ENCODE measurements around the gene PTPRN2.

The PTPRN2 gene

GRCh38 chr7:157871681-157872080, 715.9 kb downstream of the PTPRN2 start:
- DNase-seq (ENCODE audit: low read depth): no peak
- no peak overlapping the region for H3K4me3 ChIP-seq (ENCODE audit: low read depth, low read length)

GRCh38 chr7:157870644-157871290, 716.9 kb downstream of the PTPRN2 start:
- H3K4me3 ChIP-seq (ENCODE audit: low read depth, low read length): no peak overlapping the region
- no peak for DNase-seq (ENCODE audit: low read depth)
- TF ChIP-seq, protein P1, sequence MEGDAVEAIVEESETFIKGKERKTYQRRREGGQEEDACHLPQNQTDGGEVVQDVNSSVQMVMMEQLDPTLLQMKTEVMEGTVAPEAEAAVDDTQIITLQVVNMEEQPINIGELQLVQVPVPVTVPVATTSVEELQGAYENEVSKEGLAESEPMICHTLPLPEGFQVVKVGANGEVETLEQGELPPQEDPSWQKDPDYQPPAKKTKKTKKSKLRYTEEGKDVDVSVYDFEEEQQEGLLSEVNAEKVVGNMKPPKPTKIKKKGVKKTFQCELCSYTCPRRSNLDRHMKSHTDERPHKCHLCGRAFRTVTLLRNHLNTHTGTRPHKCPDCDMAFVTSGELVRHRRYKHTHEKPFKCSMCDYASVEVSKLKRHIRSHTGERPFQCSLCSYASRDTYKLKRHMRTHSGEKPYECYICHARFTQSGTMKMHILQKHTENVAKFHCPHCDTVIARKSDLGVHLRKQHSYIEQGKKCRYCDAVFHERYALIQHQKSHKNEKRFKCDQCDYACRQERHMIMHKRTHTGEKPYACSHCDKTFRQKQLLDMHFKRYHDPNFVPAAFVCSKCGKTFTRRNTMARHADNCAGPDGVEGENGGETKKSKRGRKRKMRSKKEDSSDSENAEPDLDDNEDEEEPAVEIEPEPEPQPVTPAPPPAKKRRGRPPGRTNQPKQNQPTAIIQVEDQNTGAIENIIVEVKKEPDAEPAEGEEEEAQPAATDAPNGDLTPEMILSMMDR (IDR thresholded peaks at IDR 0.05; ENCODE audit: low read depth, low read length, missing control alignments): no peak

More at GRCh38 chr7:157871681-157872080, 715.9 kb downstream of the PTPRN2 start:
- TF ChIP-seq, protein P1 (IDR thresholded peaks at IDR 0.05; ENCODE audit: low read depth, low read length, missing control alignments): no peak

DNA sequence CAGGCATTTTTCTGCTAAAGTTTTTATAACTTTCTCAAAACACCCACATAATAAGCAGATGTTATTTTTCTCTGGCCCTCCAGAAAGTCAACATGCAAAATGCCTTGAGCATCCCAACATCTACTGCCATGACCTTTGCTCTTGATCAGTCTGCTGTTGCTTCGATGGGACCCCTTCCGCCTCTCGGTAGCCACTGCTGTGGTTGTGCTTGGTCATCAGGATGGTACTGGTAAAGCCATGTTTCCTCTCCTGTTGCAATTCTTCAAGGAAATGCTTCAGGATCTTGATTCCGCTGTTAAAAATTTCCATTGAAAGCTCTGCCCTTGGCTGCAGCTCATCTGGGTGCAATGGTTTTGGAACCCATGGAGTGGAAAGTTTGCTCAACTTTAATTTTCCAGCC, 717.8 kb downstream of the PTPRN2 start:
- DNase-seq (ENCODE audit: low read depth): no peak
- no peak overlapping the region for H3K4me3 ChIP-seq (ENCODE audit: low read depth, low read length)
- TF ChIP-seq, protein P1 (IDR thresholded peaks at IDR 0.05; ENCODE audit: low read depth, low read length, missing control alignments): no peak

DNA sequence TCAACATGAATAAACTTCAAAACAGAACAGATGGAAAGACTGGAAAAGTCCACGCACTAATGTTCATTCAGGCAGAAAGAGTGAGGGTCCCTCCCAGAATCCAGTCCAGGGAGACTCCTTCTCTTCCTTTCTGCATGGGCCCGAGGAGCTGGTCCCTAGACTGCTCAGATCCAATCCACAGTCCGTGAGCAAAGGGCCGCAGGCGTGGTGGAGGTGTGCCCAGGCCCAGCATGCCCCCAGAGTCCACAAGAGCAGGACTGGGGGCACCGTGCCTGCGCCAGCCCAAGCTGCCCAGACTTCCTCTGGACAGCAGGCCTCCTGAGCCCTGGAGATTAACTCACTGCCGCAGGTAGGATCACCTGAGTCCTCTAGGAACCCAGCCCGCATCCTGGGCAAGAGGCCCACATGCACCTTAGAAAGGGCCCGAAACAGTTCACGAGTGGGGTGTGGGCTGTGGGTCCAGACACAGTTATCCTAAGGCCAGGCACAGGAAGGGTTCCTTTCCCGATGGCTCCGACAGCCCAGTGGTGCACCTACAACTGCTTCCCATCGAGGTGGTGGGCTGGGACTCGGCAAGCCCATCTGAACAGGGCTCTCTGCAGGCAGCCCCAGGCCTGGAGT, 719.8 kb downstream of the PTPRN2 start:
- DNase-seq (ENCODE audit: low read depth): no peak
- TF ChIP-seq, protein P1 (IDR thresholded peaks at IDR 0.05; ENCODE audit: low read depth, low read length, missing control alignments): no peak
- H3K4me3 ChIP-seq (ENCODE audit: low read depth, low read length): no peak overlapping the region

DNA sequence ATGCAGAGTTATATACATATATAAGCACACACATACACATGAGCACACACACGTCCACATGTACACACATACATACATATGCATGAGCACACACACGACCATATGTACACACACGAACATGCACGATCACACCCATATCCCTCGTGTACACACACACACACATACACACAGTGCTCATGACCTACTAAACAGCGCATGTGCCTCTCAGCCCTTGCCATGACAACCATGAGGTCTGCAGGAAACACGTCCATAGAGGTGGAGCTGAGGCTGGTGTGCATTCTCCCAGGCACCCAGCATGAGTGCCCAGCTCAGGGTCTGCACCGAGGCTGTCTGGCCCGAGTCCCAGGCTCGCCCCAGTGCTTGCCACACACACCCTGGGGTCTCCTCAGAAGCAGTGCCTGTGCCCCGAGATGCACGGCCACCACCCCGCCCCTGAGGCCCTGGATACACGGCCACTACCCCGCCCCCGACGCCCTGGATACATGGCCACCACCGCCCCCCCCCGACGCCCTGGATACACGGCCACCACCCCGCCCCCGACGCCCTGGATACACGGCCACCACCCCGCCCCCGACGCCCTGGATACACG, 721.2 kb downstream of the PTPRN2 start:
- TF ChIP-seq, protein P1 (IDR thresholded peaks at IDR 0.05; ENCODE audit: low read depth, low read length, missing control alignments): no peak
- DNase-seq (ENCODE audit: low read depth): no peak
- H3K4me3 ChIP-seq (ENCODE audit: low read depth, low read length): no peak overlapping the region

GRCh38 chr7:157865351-157866165, 722.1 kb downstream of the PTPRN2 start:
- no peak for DNase-seq (ENCODE audit: low read depth)
- TF ChIP-seq, protein P1 (IDR thresholded peaks at IDR 0.05; ENCODE audit: low read depth, low read length, missing control alignments): no peak
- no peak overlapping the region for H3K4me3 ChIP-seq (ENCODE audit: low read depth, low read length)
